ENCODE results near the gene WWC1.

Gene WWC1

GRCh38 chr5:168443950-168444700 lies 152.7 kb downstream of the WWC1 start:
- no peak overlapping the region for H2AFZ ChIP-seq (ENCODE audit: low read length, unreplicated experiment)
- H3K36me3 ChIP-seq (ENCODE audit: insufficient read depth, low read length): no peaks in the 10 kb centered on the region
- no peaks in the 10 kb centered on the region for H3K79me2 ChIP-seq (ENCODE audit: control insufficient read depth, insufficient read depth, low read length, unreplicated experiment)
- H3K4me1 ChIP-seq (ENCODE audit: control insufficient read depth, insufficient read depth, low read length, unreplicated experiment): no peaks in the 10 kb centered on the region
- no peak overlapping the region for H3K4me3 ChIP-seq (ENCODE audit: low read depth, low read length)
- no peaks in the 10 kb centered on the region for H3K27me3 ChIP-seq (ENCODE audit: insufficient read depth, low read length)
- no peak overlapping the region for H3K27ac ChIP-seq (ENCODE audit: low read depth, low read length)

- Histone ChIP-seq H3K4me3 (ENCODE audit: low read depth, low read length) (no peak overlapping the region), H3K36me3 (ENCODE audit: insufficient read depth, low read length) (no peaks in the 10 kb centered on the region), H3K4me1 (ENCODE audit: control insufficient read depth, insufficient read depth, low read length, unreplicated experiment) (no peaks in the 10 kb centered on the region), H2AFZ (ENCODE audit: low read length, unreplicated experiment) (no peak overlapping the region), H3K79me2 (ENCODE audit: control insufficient read depth, insufficient read depth, low read length, unreplicated experiment) (no peaks in the 10 kb centered on the region), H3K27ac (ENCODE audit: low read depth, low read length) (no peak overlapping the region), H3K27me3 (ENCODE audit: insufficient read depth, low read length) (no peaks in the 10 kb centered on the region)
Measured at GRCh38 chr5:168446983-168447619, 155.7 kb downstream of the WWC1 start.

- Histone ChIP-seq H3K4me1 (ENCODE audit: control insufficient read depth, insufficient read depth, low read length, unreplicated experiment) (no peaks in the 10 kb centered on the region), H3K79me2 (ENCODE audit: control insufficient read depth, insufficient read depth, low read length, unreplicated experiment) (no peaks in the 10 kb centered on the region), H3K36me3 (ENCODE audit: insufficient read depth, low read length) (no peaks in the 10 kb centered on the region), H3K4me3 (ENCODE audit: low read depth, low read length) (no peak overlapping the region), H2AFZ (ENCODE audit: low read length, unreplicated experiment) (no peak overlapping the region), H3K27ac (ENCODE audit: low read depth, low read length) (no peak overlapping the region), H3K27me3 (ENCODE audit: insufficient read depth, low read length) (no peaks in the 10 kb centered on the region)
Measured at GRCh38 chr5:168447808-168448207, 156.4 kb downstream of the WWC1 start.

GRCh38 chr5:168449166-168449565 lies 157.7 kb downstream of the WWC1 start:
- H3K27ac ChIP-seq (ENCODE audit: low read depth, low read length): no peak overlapping the region
- no peak overlapping the region for H3K4me3 ChIP-seq (ENCODE audit: low read depth, low read length)
- no peaks in the 10 kb centered on the region for H3K36me3 ChIP-seq (ENCODE audit: insufficient read depth, low read length)
- H3K79me2 ChIP-seq (ENCODE audit: control insufficient read depth, insufficient read depth, low read length, unreplicated experiment): no peaks in the 10 kb centered on the region
- H3K4me1 ChIP-seq (ENCODE audit: control insufficient read depth, insufficient read depth, low read length, unreplicated experiment): no peaks in the 10 kb centered on the region
- no peaks in the 10 kb centered on the region for H3K27me3 ChIP-seq (ENCODE audit: insufficient read depth, low read length)
- H2AFZ ChIP-seq (ENCODE audit: low read length, unreplicated experiment): no peak overlapping the region

- no peaks in the 10 kb centered on the region for H3K36me3 ChIP-seq (ENCODE audit: insufficient read depth, low read length)
- H3K4me1 ChIP-seq (ENCODE audit: control insufficient read depth, insufficient read depth, low read length, unreplicated experiment): no peaks in the 10 kb centered on the region
- H3K27me3 ChIP-seq (ENCODE audit: insufficient read depth, low read length): no peaks in the 10 kb centered on the region
- H3K27ac ChIP-seq (ENCODE audit: low read depth, low read length): no peak overlapping the region
- no peak overlapping the region for H3K4me3 ChIP-seq (ENCODE audit: low read depth, low read length)
- H2AFZ ChIP-seq (ENCODE audit: low read length, unreplicated experiment): no peak overlapping the region
- no peaks in the 10 kb centered on the region for H3K79me2 ChIP-seq (ENCODE audit: control insufficient read depth, insufficient read depth, low read length, unreplicated experiment)
Measured at GRCh38 chr5:168451565-168451964, 160.1 kb downstream of the WWC1 start.

GRCh38 chr5:168455201-168455600 lies 163.8 kb downstream of the WWC1 start:
- H3K36me3 ChIP-seq (ENCODE audit: insufficient read depth, low read length): no peaks in the 10 kb centered on the region
- H3K79me2 ChIP-seq (ENCODE audit: control insufficient read depth, insufficient read depth, low read length, unreplicated experiment): no peaks in the 10 kb centered on the region
- H3K27me3 ChIP-seq (ENCODE audit: insufficient read depth, low read length): no peaks in the 10 kb centered on the region
- no peak overlapping the region for H3K27ac ChIP-seq (ENCODE audit: low read depth, low read length)
- H3K4me3 ChIP-seq (ENCODE audit: low read depth, low read length): no peak overlapping the region
- H3K4me1 ChIP-seq (ENCODE audit: control insufficient read depth, insufficient read depth, low read length, unreplicated experiment): no peaks in the 10 kb centered on the region
- H2AFZ ChIP-seq (ENCODE audit: low read length, unreplicated experiment): no peak overlapping the region

GRCh38 chr5:168457542-168457941 lies 166.1 kb downstream of the WWC1 start:
- Histone ChIP-seq H2AFZ (ENCODE audit: low read length, unreplicated experiment) (no peak overlapping the region), H3K4me3 (ENCODE audit: low read depth, low read length) (no peak overlapping the region), H3K27me3 (ENCODE audit: insufficient read depth, low read length) (no peaks in the 10 kb centered on the region), H3K36me3 (ENCODE audit: insufficient read depth, low read length) (no peaks in the 10 kb centered on the region), H3K4me1 (ENCODE audit: control insufficient read depth, insufficient read depth, low read length, unreplicated experiment) (no peaks in the 10 kb centered on the region), H3K27ac (ENCODE audit: low read depth, low read length) (no peak overlapping the region), H3K79me2 (ENCODE audit: control insufficient read depth, insufficient read depth, low read length, unreplicated experiment) (no peaks in the 10 kb centered on the region)

- Histone ChIP-seq H3K27ac (ENCODE audit: low read depth, low read length) (no peak overlapping the region), H3K27me3 (ENCODE audit: insufficient read depth, low read length) (no peaks in the 10 kb centered on the region), H2AFZ (ENCODE audit: low read length, unreplicated experiment) (no peak overlapping the region), H3K79me2 (ENCODE audit: control insufficient read depth, insufficient read depth, low read length, unreplicated experiment) (no peaks in the 10 kb centered on the region), H3K36me3 (ENCODE audit: insufficient read depth, low read length) (no peaks in the 10 kb centered on the region), H3K4me3 (ENCODE audit: low read depth, low read length) (no peak overlapping the region), H3K4me1 (ENCODE audit: control insufficient read depth, insufficient read depth, low read length, unreplicated experiment) (no peaks in the 10 kb centered on the region)
Measured at GRCh38 chr5:168460606-168461005, 169.2 kb downstream of the WWC1 start.

GRCh38 chr5:168463081-168463480 lies 171.6 kb downstream of the WWC1 start:
- Histone ChIP-seq H2AFZ (ENCODE audit: low read length, unreplicated experiment) (no peak overlapping the region), H3K27me3 (ENCODE audit: insufficient read depth, low read length) (no peaks in the 10 kb centered on the region), H3K79me2 (ENCODE audit: control insufficient read depth, insufficient read depth, low read length, unreplicated experiment) (no peaks in the 10 kb centered on the region), H3K4me1 (ENCODE audit: control insufficient read depth, insufficient read depth, low read length, unreplicated experiment) (no peaks in the 10 kb centered on the region), H3K36me3 (ENCODE audit: insufficient read depth, low read length) (no peaks in the 10 kb centered on the region), H3K27ac (ENCODE audit: low read depth, low read length) (no peak overlapping the region), H3K4me3 (ENCODE audit: low read depth, low read length) (no peak overlapping the region)

- H3K79me2 ChIP-seq (ENCODE audit: control insufficient read depth, insufficient read depth, low read length, unreplicated experiment): no peaks in the 10 kb centered on the region
- no peak overlapping the region for H3K27ac ChIP-seq (ENCODE audit: low read depth, low read length)
- no peaks in the 10 kb centered on the region for H3K36me3 ChIP-seq (ENCODE audit: insufficient read depth, low read length)
- no peak overlapping the region for H3K4me3 ChIP-seq (ENCODE audit: low read depth, low read length)
- H2AFZ ChIP-seq (ENCODE audit: low read length, unreplicated experiment): no peak overlapping the region
- no peaks in the 10 kb centered on the region for H3K27me3 ChIP-seq (ENCODE audit: insufficient read depth, low read length)
- H3K4me1 ChIP-seq (ENCODE audit: control insufficient read depth, insufficient read depth, low read length, unreplicated experiment): no peaks in the 10 kb centered on the region
Measured at GRCh38 chr5:168464214-168464613, 172.8 kb downstream of the WWC1 start.

- H3K36me3 ChIP-seq (ENCODE audit: insufficient read depth, low read length): no peaks in the 10 kb centered on the region
- no peak overlapping the region for H2AFZ ChIP-seq (ENCODE audit: low read length, unreplicated experiment)
- no peak overlapping the region for H3K27ac ChIP-seq (ENCODE audit: low read depth, low read length)
- no peaks in the 10 kb centered on the region for H3K79me2 ChIP-seq (ENCODE audit: control insufficient read depth, insufficient read depth, low read length, unreplicated experiment)
- H3K27me3 ChIP-seq (ENCODE audit: insufficient read depth, low read length): no peaks in the 10 kb centered on the region
- no peaks in the 10 kb centered on the region for H3K4me1 ChIP-seq (ENCODE audit: control insufficient read depth, insufficient read depth, low read length, unreplicated experiment)
- no peak overlapping the region for H3K4me3 ChIP-seq (ENCODE audit: low read depth, low read length)
Measured at GRCh38 chr5:168464641-168465040, 173.2 kb downstream of the WWC1 start.

All from ACC112 (cell line).